HL-60 (cell line): Measurements from ENCODE around the gene GOLM1.

Experiments
- DNase-seq, 2 experiments: peaks; one replicate each; pipeline ENCODE4 v3.0.0-alpha.2; 2010 to 2020; ENCODE audit warnings: low read depth in 1 of 2, low spot score in 1 of 2
- H3K27ac ChIP-seq: fragments of 250-450 bp; sonication (Bioruptor Pico); replicated peaks from 2 replicates; pipeline ENCODE4 v1.5.1; 2020; ENCODE audit warnings: mild to moderate bottlenecking, moderate library complexity
- H3K27me3 ChIP-seq: fragments of 250-450 bp; sonication (Bioruptor Pico); 2 replicates; pipeline ENCODE4 v1.5.1; 2021; ENCODE audit warnings: mild to moderate bottlenecking, moderate library complexity; ENCODE audit not compliant: insufficient read depth, poor library complexity, severe bottlenecking
- H3K4me3 ChIP-seq: replicated peaks from 2 replicates; pipeline ENCODE4 v1.5.1; 2011; ENCODE audit warnings: mild to moderate bottlenecking, control low read depth, low read length; ENCODE audit not compliant: insufficient read depth
- CTCF ChIP-seq: IDR thresholded peaks from one replicate; pipeline ENCODE4 v1.5.1; 2011; ENCODE audit warnings: low read length, control low read depth, inconsistent platforms; ENCODE audit not compliant: insufficient read depth
- GABPA ChIP-seq: IDR thresholded peaks from 2 replicates; pipeline ENCODE4 v1.6.1; 2012; ENCODE audit warnings: low read depth
- POLR2AphosphoS5 ChIP-seq: IDR thresholded peaks from 2 replicates; pipeline ENCODE4 v1.6.1; 2012; ENCODE audit warnings: low read depth
- REST ChIP-seq: IDR thresholded peaks from 2 replicates; pipeline ENCODE4 v1.6.1; 2012; ENCODE audit warnings: low read depth; ENCODE audit not compliant: insufficient replicate concordance
- SPI1 ChIP-seq: IDR thresholded peaks from 2 replicates; pipeline ENCODE4 v1.6.1; 2012; ENCODE audit warnings: low read depth, mild to moderate bottlenecking, borderline replicate concordance

GOLM1 gene

GRCh38 chr9:86043999-86044398 lies 55.4 kb downstream of the GOLM1 start:
- TF ChIP-seq GABPA (no peak), POLR2AphosphoS5 (no peak), SPI1 (no peak), CTCF (peak; percentile 3)
- peak in 1 of 2 experiments; percentile 43 for DNase-seq
- Histone ChIP-seq H3K27ac (no peak overlapping the region), H3K4me3 (no peak overlapping the region), H3K27me3 (no peaks in the 10 kb centered on the region)

DNA sequence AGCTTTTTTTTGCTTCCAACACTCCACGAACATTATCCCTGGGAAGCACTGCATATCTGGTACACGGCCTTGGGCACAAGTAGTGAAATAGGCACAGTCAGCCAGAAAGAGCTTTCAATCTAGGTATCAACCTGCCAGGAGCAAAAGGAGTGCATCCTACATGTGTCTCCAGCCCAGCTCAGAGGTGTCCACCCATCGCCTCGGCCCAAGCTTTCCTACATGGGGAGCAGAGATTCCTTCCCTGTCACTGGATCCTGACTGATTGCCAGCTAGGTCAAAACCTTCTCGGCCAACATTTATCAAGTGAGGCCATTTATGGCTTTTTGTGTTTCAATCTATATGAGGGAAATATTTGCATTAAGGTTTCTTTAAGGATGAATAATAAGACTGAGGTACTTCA lies 55.8 kb downstream of the GOLM1 start:
- TF ChIP-seq CTCF (no peak), SPI1 (no peak), GABPA (no peak), POLR2AphosphoS5 (no peak), REST (no peak)
- Histone ChIP-seq H3K27ac (no peak overlapping the region), H3K27me3 (no peaks in the 10 kb centered on the region), H3K4me3 (no peak overlapping the region)
- DNase-seq, result no peak

DNA sequence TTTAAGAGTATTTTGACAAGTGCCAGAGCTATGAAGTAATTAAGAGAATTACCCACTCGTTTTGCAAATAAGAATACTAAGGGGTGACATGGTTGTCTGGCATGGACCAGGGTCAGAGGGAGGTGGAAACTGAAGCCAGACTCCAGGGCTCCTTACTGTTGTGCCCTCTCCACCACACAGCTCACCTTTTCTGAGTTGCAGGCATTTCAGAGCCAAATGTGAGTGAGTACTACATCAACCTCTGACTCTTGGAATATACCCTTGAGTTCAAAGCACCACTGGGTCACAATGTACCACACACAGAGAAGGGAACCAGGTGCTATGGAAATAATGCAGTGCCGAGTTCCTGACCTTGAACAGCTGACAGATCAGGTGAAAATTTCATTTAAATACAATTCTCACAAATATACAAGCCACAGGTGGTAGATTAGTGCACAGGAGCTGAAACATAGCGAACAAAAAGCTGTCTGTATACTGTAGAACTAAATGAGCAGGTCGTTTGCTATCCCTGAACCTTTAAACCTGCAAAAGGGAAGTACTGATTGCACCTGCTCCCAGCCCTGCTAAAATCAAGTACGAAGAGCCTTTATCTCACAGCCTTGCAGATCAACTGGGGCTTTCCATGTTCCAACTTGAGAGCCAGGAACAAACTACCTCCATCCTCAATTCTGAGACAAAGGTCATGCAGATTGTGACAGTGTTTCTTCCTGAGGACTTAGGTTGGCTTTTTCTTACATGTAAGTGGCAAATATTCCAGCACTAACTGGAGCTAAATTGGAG lies 57.0 kb downstream of the GOLM1 start:
- Histone ChIP-seq H3K27ac (no peak overlapping the region), H3K27me3 (no peaks in the 10 kb centered on the region), H3K4me3 (no peak overlapping the region)
- no peak for TF ChIP-seq GABPA
- TF ChIP-seq SPI1, result no peak
- no peak for DNase-seq

- TF ChIP-seq SPI1 (no peak), CTCF (no peak), GABPA (no peak), REST (no peak), POLR2AphosphoS5 (no peak)
- no peak for DNase-seq
- Histone ChIP-seq H3K4me3 (no peak overlapping the region), H3K27ac (no peak overlapping the region), H3K27me3 (no peaks in the 10 kb centered on the region)
These were observed 58.0 kb downstream of the GOLM1 start for GRCh38 chr9:86041311-86041741.
